AG09309 (cell line): ENCODE results near the gene PLGRKT.

Experiments used
- DNase-seq: peaks from one replicate; pipeline ENCODE4 v3.0.0-alpha.2; 2010; ENCODE audit warnings: low read depth
- H3K4me3 ChIP-seq: 2 replicates; pipeline ENCODE4 v1.5.1; 2011; ENCODE audit warnings: mild to moderate bottlenecking, low read depth, low read length, moderate library complexity; ENCODE audit not compliant: control insufficient read depth
- TF ChIP-seq, protein P1 (sequence below): IDR thresholded peaks from 2 replicates; pipeline ENCODE4 v1.5.1; 2011; ENCODE audit warnings: mild to moderate bottlenecking, low read depth, low read length, inconsistent platforms; ENCODE audit not compliant: insufficient read depth, control insufficient read depth; ENCODE audit errors: missing control alignments

Gene PLGRKT

DNA sequence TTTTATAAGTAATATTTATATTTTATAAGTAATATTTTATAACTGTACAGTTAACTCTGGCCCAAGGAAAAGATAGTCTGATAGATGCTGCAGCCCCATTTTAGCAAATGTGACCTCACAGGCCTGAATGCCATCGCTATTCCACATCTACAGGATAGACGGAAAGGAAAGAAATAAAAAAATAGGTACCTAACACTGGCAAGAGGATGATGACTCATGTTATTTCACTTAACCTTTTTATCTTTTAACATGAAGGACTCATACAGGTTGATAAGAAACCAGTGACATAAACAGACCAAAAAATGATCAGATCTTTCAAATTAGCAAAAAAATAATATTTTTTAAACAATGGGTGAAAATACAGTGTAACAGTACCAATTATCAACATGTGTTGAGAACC, 15.3 kb upstream of the PLGRKT start:
- TF ChIP-seq, protein P1, sequence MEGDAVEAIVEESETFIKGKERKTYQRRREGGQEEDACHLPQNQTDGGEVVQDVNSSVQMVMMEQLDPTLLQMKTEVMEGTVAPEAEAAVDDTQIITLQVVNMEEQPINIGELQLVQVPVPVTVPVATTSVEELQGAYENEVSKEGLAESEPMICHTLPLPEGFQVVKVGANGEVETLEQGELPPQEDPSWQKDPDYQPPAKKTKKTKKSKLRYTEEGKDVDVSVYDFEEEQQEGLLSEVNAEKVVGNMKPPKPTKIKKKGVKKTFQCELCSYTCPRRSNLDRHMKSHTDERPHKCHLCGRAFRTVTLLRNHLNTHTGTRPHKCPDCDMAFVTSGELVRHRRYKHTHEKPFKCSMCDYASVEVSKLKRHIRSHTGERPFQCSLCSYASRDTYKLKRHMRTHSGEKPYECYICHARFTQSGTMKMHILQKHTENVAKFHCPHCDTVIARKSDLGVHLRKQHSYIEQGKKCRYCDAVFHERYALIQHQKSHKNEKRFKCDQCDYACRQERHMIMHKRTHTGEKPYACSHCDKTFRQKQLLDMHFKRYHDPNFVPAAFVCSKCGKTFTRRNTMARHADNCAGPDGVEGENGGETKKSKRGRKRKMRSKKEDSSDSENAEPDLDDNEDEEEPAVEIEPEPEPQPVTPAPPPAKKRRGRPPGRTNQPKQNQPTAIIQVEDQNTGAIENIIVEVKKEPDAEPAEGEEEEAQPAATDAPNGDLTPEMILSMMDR = no peak
- no peak overlapping the region for H3K4me3 ChIP-seq
- no peak for DNase-seq

DNA sequence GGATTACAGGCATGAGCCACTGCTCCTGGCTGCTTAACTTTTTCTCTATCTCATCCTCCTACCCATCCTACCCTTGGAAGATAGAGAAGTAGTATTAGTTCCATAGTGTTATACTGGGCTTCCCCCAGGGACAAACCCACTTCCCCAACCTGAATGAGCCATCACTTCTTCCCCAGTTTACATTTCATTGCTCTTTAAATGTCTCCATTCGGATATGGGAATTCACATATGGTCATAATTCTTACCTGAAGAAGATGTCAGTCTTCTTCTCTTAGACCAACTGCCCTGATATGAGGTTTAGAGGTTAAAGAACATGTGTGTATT, 14.5 kb upstream of the PLGRKT start:
- no peak for DNase-seq
- TF ChIP-seq, protein P1 = no peak
- no peak overlapping the region for H3K4me3 ChIP-seq

DNA sequence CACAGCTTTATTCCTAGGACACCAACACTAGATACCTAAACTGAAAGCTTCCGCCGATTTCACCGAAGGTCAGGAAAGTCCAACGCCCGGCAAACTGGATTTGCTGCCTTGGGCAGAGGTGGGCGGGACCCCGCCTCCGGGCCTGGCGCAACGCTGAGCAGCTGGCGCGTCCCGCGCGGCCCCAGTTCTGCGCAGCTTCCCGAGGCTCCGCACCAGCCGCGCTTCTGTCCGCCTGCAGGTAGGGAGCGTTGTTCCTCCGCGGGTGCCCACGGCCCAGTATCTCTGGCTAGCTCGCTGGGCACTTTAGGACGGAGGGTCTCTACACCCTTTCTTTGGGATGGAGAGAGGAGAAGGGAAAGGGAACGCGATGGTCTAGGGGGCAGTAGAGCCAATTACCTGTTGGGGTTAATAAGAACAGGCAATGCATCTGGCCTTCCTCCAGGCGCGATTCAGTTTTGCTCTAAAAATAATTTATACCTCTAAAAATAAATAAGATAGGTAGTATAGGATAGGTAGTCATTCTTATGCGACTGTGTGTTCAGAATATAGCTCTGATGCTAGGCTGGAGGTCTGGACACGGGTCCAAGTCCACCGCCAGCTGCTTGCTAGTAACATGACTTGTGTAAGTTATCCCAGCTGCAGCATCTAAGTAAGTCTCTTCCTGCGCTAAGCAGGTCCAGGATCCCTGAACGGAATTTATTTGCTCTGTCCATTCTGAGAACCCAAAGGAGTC, 12.8 kb upstream of the PLGRKT start, which contains the start of gene CD274:
CD274 (plus strand) TSS at position 184 of the 733 bp plus-strand sequence. CDS start 5,572 bp downstream, outside the sequence.
- DNase-seq = no peak
- TF ChIP-seq, protein P1 = peak; percentile 70
- H3K4me3 ChIP-seq = peak within 1 kb of the TSS; percentile 58

DNA sequence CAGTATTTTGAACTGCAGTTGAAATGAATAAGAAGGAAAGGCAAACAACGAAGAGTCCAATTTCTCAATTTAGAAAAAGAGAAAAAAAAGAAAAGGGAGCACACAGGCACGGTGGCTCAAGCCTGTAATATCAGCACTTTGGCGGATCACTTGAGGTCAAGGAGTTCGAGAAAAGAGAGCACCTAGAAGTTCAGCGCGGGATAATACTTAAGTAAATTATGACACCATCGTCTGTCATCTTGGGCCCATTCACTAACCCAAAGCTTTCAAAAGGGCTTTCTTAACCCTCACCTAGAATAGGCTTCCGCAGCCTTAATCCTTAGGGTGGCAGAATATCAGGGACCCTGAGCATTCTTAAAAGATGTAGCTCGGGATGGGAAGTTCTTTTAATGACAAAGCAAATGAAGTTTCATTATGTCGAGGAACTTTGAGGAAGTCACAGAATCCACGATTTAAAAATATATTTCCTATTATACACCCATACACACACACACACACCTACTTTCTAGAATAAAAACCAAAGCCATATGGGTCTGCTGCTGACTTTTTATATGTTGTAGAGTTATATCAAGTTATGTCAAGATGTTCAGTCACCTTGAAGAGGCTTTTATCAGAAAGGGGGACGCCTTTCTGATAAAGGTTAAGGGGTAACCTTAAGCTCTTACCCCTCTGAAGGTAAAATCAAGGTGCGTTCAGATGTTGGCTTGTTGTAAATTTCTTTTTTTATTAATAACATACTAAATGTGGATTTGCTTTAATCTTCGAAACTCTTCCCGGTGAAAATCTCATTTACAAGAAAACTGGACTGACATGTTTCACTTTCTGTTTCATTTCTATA, 12.0 kb upstream of the PLGRKT start:
- no peak for DNase-seq
- TF ChIP-seq, protein P1 = no peak
- peak overlapping the region; percentile 58 for H3K4me3 ChIP-seq

DNA sequence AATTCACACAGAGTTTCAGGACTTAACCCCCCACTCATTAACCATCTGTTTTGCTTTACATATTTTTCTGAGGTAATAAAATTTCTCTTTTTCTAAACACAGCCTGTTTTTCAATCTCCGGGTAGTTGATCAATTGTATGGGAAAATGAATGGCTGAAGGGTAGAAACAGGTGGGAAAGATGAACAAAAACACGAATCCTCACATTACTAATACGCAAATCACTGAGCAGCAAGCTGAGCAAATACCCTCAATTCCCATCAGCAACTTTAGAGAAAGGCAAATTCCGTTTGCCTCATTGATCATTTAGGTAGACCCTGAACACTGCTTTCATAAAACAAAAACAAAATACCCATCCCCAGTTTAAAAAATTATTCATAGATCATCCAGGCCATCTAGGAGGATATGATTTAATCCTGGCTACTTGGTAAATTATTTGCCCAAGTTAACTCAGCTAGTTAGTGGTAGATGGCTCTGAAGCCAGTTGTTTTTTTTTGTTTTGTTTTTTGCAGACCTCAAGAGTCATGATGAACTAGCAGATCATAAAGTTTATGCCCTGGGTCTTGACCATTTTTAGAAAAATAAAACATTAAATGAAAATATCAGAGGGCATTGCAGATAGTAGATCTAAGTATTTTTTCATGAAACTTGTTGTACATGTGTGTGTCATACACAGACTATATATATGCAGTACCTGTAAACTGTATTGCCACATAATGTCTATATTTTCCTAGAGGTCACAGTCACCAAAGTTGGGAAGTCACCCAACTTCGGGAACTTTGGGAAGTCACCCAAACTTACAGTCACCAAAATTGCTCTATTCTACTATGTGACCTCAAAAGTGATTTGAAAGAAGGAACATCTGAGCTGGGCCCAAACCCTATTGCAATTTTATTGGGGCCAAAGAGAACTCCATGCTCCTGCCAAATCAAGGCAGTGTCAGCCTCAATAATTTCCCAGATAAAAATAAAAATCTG, 11.0 kb upstream of the PLGRKT start:
- no peak overlapping the region for H3K4me3 ChIP-seq
- DNase-seq = no peak
- TF ChIP-seq, protein P1 = no peak

DNA sequence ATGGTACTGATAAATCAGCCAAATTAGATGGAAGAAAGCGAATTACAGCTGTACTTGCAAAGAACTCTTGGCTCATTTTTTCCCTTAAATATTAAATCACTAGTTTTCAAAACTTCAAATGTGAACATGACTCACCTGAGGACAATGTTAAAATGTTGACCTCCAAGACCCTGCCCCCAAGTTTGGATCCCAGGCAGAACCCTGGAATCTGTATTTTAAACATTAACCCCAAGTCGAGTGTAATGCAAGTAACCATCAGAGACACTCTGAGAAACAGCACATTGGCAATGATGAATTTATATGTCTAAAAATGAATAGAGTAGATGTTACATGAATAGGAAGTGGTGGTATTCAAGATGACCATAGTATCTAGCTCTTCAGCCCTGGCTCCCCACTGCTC, 10.3 kb upstream of the PLGRKT start:
- H3K4me3 ChIP-seq = no peak overlapping the region
- no peak for DNase-seq
- TF ChIP-seq, protein P1 = no peak
